ENCODE data around the gene ZFHX3. TPM values are rescaled to one million over a fixed set of nuclear protein-coding genes. Genes with fewer than 3 reads are reported as not detected.

Gene ZFHX3
- total and polyA plus RNA-seq, 4 donors = 1.5 to 5.9 (median 3.0) TPM

DNA sequence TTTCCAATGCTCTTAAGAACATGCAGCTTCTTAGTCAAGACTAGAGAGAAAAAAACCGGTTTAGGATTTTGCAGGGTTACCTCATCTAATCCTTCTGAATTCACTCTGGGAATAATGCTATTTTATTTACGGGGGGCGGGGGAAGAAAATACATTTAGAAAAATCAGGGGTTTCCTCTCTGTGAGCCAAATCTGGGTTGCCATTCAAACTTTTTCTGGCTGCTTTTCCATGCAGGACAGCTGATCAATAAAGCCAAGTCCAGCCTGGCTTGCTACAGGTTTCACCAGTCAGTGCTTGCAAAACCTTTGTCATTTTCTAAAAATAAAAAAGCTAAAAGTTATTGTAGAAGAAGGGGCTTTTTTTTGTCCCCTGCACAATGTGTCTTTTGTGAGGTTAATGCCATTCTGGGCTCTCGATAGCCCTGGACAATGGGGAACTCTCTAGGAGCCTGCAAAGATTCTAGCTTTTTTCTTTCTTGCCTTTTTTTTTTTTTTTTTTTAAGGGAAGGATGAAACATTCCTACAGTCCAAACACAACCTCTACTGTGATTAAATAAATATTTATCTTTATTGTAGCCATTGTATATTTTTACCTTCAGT lies 13.1 kb upstream of the ZFHX3 start:
- Histone ChIP-seq H3K27ac (ENCODE audit: low read depth in 1 of 2, low read length in 2 of 2) (peak overlapping the region; percentile 40 to 72), H3K4me3 (ENCODE audit: low read depth in 1 of 3, low read length in 3 of 3) (no peak overlapping the region), H3K27me3 (ENCODE audit: control insufficient read depth in 4 of 4, insufficient read depth in 4 of 4, low read length in 3 of 4) (peaks cover 0 to 9% (median 2%) of the 10 kb centered on the region in 4 donors), H3K9ac (ENCODE audit: low read depth in 1 of 2, low read length in 2 of 2) (peak overlapping the region; percentile 27 to 49), H3K4me1 (ENCODE audit: control insufficient read depth in 4 of 4, insufficient read depth in 4 of 4, low read length in 3 of 4) (peaks cover 3 to 46% (median 37%) of the 10 kb centered on the region in 4 donors), H3K9me3 (ENCODE audit: control insufficient read depth in 4 of 4, low read length in 3 of 4) (no peaks in the 10 kb centered on the region), H3K36me3 (ENCODE audit: control insufficient read depth in 4 of 4, insufficient read depth in 3 of 4, low read depth in 1 of 4, low read length in 3 of 4) (no peaks in the 10 kb centered on the region)
- DNase-seq (ENCODE audit: low spot score) = no peak
- 36% methylated on average over 4 of the region's 4 CpGs for WGBS
- TF ChIP-seq FOXA2 (IDR thresholded peaks at IDR 0.05) (no peak), ATF3 (IDR thresholded peaks at IDR 0.05) (peak; percentile 33), NR2F2 (IDR thresholded peaks at IDR 0.05) (no peak), JUND (IDR thresholded peaks at IDR 0.05) (no peak), TAF1 (conservative IDR thresholded peaks at IDR 0.05) (no peak), GABPA (IDR thresholded peaks at IDR 0.05 in 1 of 2, conservative IDR thresholded peaks at IDR 0.05 in 1 of 2) (no peak), YY1 (IDR thresholded peaks at IDR 0.05) (no peak), HNF4G (IDR thresholded peaks at IDR 0.05) (no peak), SP1 (IDR thresholded peaks at IDR 0.05) (peak; percentile 29), HNF4A (conservative IDR thresholded peaks at IDR 0.05) (peak; percentile 43 to 66), FOXA1 (IDR thresholded peaks at IDR 0.05) (no peak), RXRA (IDR thresholded peaks at IDR 0.05) (no peak), MAX (IDR thresholded peaks at IDR 0.05) (no peak), RAD21 (IDR thresholded peaks at IDR 0.05) (peak in 1 of 2 donors; percentile 58), EGR1 (IDR thresholded peaks at IDR 0.05; ENCODE audit: low read depth in 2 of 2) (no peak)
- TF ChIP-seq, protein P1, sequence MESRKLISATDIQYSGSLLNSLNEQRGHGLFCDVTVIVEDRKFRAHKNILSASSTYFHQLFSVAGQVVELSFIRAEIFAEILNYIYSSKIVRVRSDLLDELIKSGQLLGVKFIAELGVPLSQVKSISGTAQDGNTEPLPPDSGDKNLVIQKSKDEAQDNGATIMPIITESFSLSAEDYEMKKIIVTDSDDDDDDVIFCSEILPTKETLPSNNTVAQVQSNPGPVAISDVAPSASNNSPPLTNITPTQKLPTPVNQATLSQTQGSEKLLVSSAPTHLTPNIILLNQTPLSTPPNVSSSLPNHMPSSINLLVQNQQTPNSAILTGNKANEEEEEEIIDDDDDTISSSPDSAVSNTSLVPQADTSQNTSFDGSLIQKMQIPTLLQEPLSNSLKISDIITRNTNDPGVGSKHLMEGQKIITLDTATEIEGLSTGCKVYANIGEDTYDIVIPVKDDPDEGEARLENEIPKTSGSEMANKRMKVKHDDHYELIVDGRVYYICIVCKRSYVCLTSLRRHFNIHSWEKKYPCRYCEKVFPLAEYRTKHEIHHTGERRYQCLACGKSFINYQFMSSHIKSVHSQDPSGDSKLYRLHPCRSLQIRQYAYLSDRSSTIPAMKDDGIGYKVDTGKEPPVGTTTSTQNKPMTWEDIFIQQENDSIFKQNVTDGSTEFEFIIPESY (IDR thresholded peaks at IDR 0.05) = no peak
- TF ChIP-seq, protein P2, sequence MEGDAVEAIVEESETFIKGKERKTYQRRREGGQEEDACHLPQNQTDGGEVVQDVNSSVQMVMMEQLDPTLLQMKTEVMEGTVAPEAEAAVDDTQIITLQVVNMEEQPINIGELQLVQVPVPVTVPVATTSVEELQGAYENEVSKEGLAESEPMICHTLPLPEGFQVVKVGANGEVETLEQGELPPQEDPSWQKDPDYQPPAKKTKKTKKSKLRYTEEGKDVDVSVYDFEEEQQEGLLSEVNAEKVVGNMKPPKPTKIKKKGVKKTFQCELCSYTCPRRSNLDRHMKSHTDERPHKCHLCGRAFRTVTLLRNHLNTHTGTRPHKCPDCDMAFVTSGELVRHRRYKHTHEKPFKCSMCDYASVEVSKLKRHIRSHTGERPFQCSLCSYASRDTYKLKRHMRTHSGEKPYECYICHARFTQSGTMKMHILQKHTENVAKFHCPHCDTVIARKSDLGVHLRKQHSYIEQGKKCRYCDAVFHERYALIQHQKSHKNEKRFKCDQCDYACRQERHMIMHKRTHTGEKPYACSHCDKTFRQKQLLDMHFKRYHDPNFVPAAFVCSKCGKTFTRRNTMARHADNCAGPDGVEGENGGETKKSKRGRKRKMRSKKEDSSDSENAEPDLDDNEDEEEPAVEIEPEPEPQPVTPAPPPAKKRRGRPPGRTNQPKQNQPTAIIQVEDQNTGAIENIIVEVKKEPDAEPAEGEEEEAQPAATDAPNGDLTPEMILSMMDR (IDR thresholded peaks at IDR 0.05; ENCODE audit: low read depth, low read length, missing input control) = no peak
- TF ChIP-seq, protein P3, sequence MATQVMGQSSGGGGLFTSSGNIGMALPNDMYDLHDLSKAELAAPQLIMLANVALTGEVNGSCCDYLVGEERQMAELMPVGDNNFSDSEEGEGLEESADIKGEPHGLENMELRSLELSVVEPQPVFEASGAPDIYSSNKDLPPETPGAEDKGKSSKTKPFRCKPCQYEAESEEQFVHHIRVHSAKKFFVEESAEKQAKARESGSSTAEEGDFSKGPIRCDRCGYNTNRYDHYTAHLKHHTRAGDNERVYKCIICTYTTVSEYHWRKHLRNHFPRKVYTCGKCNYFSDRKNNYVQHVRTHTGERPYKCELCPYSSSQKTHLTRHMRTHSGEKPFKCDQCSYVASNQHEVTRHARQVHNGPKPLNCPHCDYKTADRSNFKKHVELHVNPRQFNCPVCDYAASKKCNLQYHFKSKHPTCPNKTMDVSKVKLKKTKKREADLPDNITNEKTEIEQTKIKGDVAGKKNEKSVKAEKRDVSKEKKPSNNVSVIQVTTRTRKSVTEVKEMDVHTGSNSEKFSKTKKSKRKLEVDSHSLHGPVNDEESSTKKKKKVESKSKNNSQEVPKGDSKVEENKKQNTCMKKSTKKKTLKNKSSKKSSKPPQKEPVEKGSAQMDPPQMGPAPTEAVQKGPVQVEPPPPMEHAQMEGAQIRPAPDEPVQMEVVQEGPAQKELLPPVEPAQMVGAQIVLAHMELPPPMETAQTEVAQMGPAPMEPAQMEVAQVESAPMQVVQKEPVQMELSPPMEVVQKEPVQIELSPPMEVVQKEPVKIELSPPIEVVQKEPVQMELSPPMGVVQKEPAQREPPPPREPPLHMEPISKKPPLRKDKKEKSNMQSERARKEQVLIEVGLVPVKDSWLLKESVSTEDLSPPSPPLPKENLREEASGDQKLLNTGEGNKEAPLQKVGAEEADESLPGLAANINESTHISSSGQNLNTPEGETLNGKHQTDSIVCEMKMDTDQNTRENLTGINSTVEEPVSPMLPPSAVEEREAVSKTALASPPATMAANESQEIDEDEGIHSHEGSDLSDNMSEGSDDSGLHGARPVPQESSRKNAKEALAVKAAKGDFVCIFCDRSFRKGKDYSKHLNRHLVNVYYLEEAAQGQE (IDR thresholded peaks at IDR 0.05) = peak; percentile 19

All from liver (tissue), 9 donors.